Kidney (tissue), 14 donors: ENCODE results near the gene FEZF1. TPM values are rescaled to one million over a fixed set of nuclear protein-coding genes. Genes with fewer than 3 reads are reported as not detected.
"Not testable (repeated sequence)": the region's sequence is repeated elsewhere in the genome, so short reads cannot be mapped to it uniquely, and the experiment has no call there.

Source experiments
- DNase-seq, 5 donors: peaks; one replicate each; pipeline ENCODE4 v3.0.0-alpha.2; 2013 to 2020
- FAIRE-seq: peaks from 2 replicates; lab custom pipeline; 2012; peaks lifted over from hg19 to GRCh38; lab: Jason Lieb, UNC
- H3K27ac ChIP-seq, 2 donors: one replicate each; pipeline ENCODE4 v1.7.0; 2013; ENCODE audit warnings: low read depth in 2 of 2, low read length in 2 of 2, inconsistent platforms in 1 of 2
- H3K27me3 ChIP-seq: one replicate; pipeline ENCODE4 v1.7.1; 2013; ENCODE audit warnings: low read length, inconsistent platforms; ENCODE audit not compliant: control insufficient read depth, insufficient read depth
- H3K36me3 ChIP-seq, 3 donors: one replicate each; pipeline versions ENCODE4 v1.7.0 to v1.7.1; 2013; ENCODE audit warnings: low read length in 3 of 3, control low read depth in 1 of 3, inconsistent platforms in 1 of 3; ENCODE audit not compliant: insufficient read depth in 3 of 3, control insufficient read depth in 2 of 3
- H3K4me1 ChIP-seq, 3 donors: one replicate each; pipeline versions ENCODE4 v1.7.0 to v1.7.1; 2013; ENCODE audit warnings: low read length in 3 of 3, inconsistent platforms in 1 of 3, low read depth in 1 of 3; ENCODE audit not compliant: control insufficient read depth in 2 of 3, insufficient read depth in 2 of 3
- H3K4me3 ChIP-seq, 3 donors: one replicate each; pipeline versions ENCODE4 v1.7.0 to v1.8.1; 2013; ENCODE audit warnings: low read length in 3 of 3, control low read depth in 1 of 3, inconsistent platforms in 1 of 3
- H3K9ac ChIP-seq, 3 donors: one replicate each; pipeline versions ENCODE4 v1.7.0 to v1.7.1; 2013; ENCODE audit warnings: low read length in 3 of 3, control low read depth in 1 of 3, inconsistent platforms in 1 of 3
- H3K9me3 ChIP-seq, 3 donors: one replicate each; pipeline versions ENCODE4 v1.7.0 to v1.7.1; 2013; ENCODE audit warnings: low read length in 3 of 3, control low read depth in 1 of 3, inconsistent platforms in 1 of 3; ENCODE audit not compliant: control insufficient read depth in 2 of 3, insufficient read depth in 1 of 3
- CTCF ChIP-seq: IDR thresholded peaks from 3 replicates; pipeline ENCODE4 v1.5.1; 2012; ENCODE audit warnings: mild to moderate bottlenecking, moderate library complexity, borderline replicate concordance; ENCODE audit not compliant: insufficient read depth; ENCODE audit errors: extremely low read depth
- intact Hi-C: fragments of 100-400 bp; cut with DNase I; formaldehyde crosslinking; loops from one replicate; pipeline ENCODE4 v1.11.1; 2022
- polyA plus RNA-seq: library from polyadenylated mRNA; stranded (reverse); fragments of 350-450 nt; fragmentation: Illumina TruSeq; extraction: RNeasy Lipid Tissue Mini Kit (QIAGEN cat#74804); gene quantifications from one replicate; pipeline ENCODE4 v1.2.3, GENCODE V29; 2014; ENCODE audit warnings: low read depth, low replicate concordance; ENCODE audit not compliant: insufficient read depth
- total RNA-seq: library from RNA; stranded (reverse); fragmentation: NEBNext Ultra II Directional; extraction: Animal tissue kit (Norgen Biotek cat#: 25700); gene quantifications from one replicate; pipeline ENCODE4 v1.2.1, GENCODE V29; 2021
- donor health status: control.
- donor health status: control.
- donor health status: control.
- donor health status: control.
- donor health status: control.
- donor health status: DM: yes; HTN: yes; CAD: no.
- donor health status: Normal renal cell carcinoma (clear cell type).

The FEZF1 gene
- total and polyA plus RNA-seq, 2 donors from 2014 or later = not detected

DNA sequence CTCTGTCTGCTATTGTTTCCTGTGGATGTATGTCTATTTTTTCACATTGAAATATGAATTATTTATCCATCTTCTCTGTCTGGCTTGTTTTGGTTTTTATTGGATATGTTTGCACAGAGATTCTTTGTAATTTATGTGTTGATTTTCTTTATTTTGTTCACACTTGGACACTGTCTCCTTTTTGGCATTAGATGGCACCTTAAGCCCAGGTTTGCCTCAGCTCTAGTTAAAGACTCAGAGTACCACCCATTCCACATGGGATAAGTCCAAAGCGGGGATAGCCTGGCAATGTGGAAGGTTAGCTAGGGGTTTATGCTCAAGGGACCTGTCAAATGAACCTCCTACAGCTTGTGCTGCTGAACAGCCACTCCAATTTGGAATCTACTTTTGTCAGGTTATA, 14.1 kb downstream of the FEZF1 start:
- no peak for DNase-seq
- peaks cover 0 to 10% (median 0%) of the 10 kb centered on the region in 3 donors for H3K9me3 ChIP-seq
- H3K4me1 ChIP-seq = no peaks in the 10 kb centered on the region
- H3K36me3 ChIP-seq = no peaks in the 10 kb centered on the region
- peaks cover 3% of the 10 kb centered on the region for H3K27me3 ChIP-seq
- no peak overlapping the region for H3K9ac ChIP-seq
- TF ChIP-seq CTCF = no peak
- no peak for FAIRE-seq
- no peak overlapping the region for H3K4me3 ChIP-seq
- intact Hi-C loops = no loop called here
- no peak overlapping the region for H3K27ac ChIP-seq

DNA sequence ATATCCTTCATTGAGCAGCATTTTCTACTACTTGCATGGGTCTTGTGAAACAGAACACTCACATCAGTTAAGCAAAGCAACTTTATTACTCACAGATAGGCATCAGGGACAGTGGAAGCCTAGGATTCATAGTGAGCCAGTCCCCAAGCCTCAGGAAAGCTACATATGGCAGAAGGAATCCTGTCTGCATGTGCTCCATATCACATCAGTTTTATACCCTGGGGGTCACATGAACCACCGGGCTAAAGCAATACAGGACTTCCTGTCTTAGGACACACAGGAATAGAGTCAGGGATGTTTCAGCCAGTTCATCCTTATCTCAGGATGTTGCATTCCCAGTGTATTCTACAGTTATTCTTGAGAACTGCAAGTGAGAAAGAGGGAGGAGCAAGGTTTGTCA, 15.1 kb downstream of the FEZF1 start:
- Histone ChIP-seq H3K4me1 (no peaks in the 10 kb centered on the region), H3K27me3 (no peaks in the 10 kb centered on the region), H3K27ac (no peak overlapping the region), H3K36me3 (no peaks in the 10 kb centered on the region), H3K9me3 (peaks cover 0 to 10% (median 0%) of the 10 kb centered on the region in 3 donors), H3K9ac (no peak overlapping the region), H3K4me3 (no peak overlapping the region)
- intact Hi-C loops = no loop called here
- TF ChIP-seq CTCF = no peak
- no peak for FAIRE-seq
- DNase-seq = no peak

GRCh38 chr7:122284608-122285007, 19.9 kb downstream of the FEZF1 start:
- FAIRE-seq, H3K9me3 ChIP-seq: not testable (repeated sequence)

DNA sequence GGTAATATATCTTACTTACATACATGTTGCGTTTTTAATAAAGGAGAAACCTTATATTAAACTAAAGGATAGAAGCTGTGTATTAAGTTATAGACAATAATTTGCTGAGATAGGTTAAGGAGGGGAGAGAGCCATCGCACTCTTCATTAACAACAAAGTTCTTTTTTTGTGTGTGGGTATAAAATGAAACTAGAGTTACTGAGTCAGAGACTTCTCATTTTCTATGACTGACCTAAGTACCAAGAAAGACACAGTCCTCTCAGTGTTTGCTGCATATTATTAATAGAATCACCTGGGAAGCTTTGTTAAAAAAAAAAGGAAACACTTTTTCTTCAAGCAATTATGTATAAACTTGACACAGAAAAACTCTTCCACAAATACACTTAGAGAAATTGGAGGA, 31.4 kb downstream of the FEZF1 start:
- H3K4me3 ChIP-seq = no peak overlapping the region
- no peaks in the 10 kb centered on the region for H3K9me3 ChIP-seq
- no peak for FAIRE-seq
- no peaks in the 10 kb centered on the region for H3K36me3 ChIP-seq
- H3K27ac ChIP-seq = no peak overlapping the region
- TF ChIP-seq CTCF = no peak
- no peaks in the 10 kb centered on the region for H3K27me3 ChIP-seq
- intact Hi-C loops = no loop called here
- no peak overlapping the region for H3K9ac ChIP-seq
- no peaks in the 10 kb centered on the region for H3K4me1 ChIP-seq
- DNase-seq = no peak

More at GRCh38 chr7:122284608-122285007, 19.9 kb downstream of the FEZF1 start:
- H3K4me3 ChIP-seq, H3K36me3 ChIP-seq, DNase-seq, H3K27me3 ChIP-seq, H3K4me1 ChIP-seq, H3K9ac ChIP-seq, intact Hi-C loops, H3K27ac ChIP-seq: not testable (repeated sequence)
